Progenitor cell of endocrine pancreas (in vitro differentiated cells): ENCODE measurements around the gene SUCLG2. TPM values are rescaled to one million over a fixed set of nuclear protein-coding genes. Genes with fewer than 3 reads are reported as not detected.
"Not testable (repeated sequence)": the region's sequence is repeated elsewhere in the genome, so short reads cannot be mapped to it uniquely, and the experiment has no call there.

Experiments used
- DNase-seq: peaks from one replicate; pipeline ENCODE4 v3.0.0; 2021; ENCODE audit warnings: low spot score; ENCODE audit not compliant: unreplicated experiment
- H3K27ac Mint-ChIP-seq: 2 replicates; pipeline ENCODE4 v1.8.0; 2021; ENCODE audit warnings: mild to moderate bottlenecking, moderate library complexity, mixed read lengths
- H3K27me3 Mint-ChIP-seq: 2 replicates; pipeline ENCODE4 v1.8.0; 2021; ENCODE audit warnings: mixed read lengths
- H3K36me3 Mint-ChIP-seq: 2 replicates; pipeline ENCODE4 v1.8.0; 2022; ENCODE audit warnings: mixed read lengths; ENCODE audit not compliant: insufficient read depth
- H3K4me1 Mint-ChIP-seq: 2 replicates; pipeline ENCODE4 v1.8.0; 2021; ENCODE audit warnings: low read depth, mixed read lengths
- H3K4me3 Mint-ChIP-seq: 2 replicates; pipeline ENCODE4 v1.8.0; 2021; ENCODE audit warnings: low read depth, mild to moderate bottlenecking, moderate library complexity, mixed read lengths
- H3K9me3 Mint-ChIP-seq: 2 replicates; pipeline ENCODE4 v1.8.0; 2021; ENCODE audit warnings: low read depth, mixed read lengths
- total RNA-seq: library from RNA; stranded (reverse); gene quantifications from 2 replicates; pipeline ENCODE4 v1.2.1, GENCODE V29; 2021
- TF ChIP-seq, protein P1 (sequence below): fragments of 200-600 bp; sonication (generic); IDR thresholded peaks from one replicate; pipeline ENCODE4 v1.5.0; 2021; ENCODE audit warnings: antibody characterized with exemption, mild to moderate bottlenecking; ENCODE audit not compliant: unreplicated experiment

SUCLG2 gene
- total RNA-seq, 1 donor from 2014 or later, result 41.1 TPM

DNA sequence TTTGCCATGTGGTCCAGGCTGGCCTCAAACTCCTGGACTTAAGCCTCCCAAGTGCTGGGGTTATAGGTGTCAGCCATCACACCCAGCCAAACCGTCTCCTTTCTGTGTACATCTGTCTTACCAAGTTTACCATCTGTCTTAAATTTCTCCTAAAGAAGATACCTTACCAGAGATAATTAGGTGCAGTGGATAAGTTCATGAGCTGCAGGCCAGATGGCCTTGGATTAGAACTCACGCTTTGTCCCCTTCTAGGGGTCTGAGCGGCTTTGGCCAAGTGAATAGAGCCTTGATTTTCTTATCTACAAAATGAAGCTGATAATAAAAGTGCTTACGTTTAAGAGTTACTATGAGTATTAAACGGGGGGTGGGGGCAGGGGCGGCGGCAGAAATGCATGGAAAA lies 103.9 kb downstream of the SUCLG2 start:
- TF ChIP-seq, protein P1, sequence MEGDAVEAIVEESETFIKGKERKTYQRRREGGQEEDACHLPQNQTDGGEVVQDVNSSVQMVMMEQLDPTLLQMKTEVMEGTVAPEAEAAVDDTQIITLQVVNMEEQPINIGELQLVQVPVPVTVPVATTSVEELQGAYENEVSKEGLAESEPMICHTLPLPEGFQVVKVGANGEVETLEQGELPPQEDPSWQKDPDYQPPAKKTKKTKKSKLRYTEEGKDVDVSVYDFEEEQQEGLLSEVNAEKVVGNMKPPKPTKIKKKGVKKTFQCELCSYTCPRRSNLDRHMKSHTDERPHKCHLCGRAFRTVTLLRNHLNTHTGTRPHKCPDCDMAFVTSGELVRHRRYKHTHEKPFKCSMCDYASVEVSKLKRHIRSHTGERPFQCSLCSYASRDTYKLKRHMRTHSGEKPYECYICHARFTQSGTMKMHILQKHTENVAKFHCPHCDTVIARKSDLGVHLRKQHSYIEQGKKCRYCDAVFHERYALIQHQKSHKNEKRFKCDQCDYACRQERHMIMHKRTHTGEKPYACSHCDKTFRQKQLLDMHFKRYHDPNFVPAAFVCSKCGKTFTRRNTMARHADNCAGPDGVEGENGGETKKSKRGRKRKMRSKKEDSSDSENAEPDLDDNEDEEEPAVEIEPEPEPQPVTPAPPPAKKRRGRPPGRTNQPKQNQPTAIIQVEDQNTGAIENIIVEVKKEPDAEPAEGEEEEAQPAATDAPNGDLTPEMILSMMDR, result no peak
- Mint-ChIP-seq H3K27me3 (no peaks in the 10 kb centered on the region), H3K4me3 (no peak overlapping the region), H3K9me3 (no peaks in the 10 kb centered on the region), H3K27ac (no peak overlapping the region), H3K36me3 (no peaks in the 10 kb centered on the region), H3K4me1 (no peaks in the 10 kb centered on the region)
- DNase-seq, result no peak

DNA sequence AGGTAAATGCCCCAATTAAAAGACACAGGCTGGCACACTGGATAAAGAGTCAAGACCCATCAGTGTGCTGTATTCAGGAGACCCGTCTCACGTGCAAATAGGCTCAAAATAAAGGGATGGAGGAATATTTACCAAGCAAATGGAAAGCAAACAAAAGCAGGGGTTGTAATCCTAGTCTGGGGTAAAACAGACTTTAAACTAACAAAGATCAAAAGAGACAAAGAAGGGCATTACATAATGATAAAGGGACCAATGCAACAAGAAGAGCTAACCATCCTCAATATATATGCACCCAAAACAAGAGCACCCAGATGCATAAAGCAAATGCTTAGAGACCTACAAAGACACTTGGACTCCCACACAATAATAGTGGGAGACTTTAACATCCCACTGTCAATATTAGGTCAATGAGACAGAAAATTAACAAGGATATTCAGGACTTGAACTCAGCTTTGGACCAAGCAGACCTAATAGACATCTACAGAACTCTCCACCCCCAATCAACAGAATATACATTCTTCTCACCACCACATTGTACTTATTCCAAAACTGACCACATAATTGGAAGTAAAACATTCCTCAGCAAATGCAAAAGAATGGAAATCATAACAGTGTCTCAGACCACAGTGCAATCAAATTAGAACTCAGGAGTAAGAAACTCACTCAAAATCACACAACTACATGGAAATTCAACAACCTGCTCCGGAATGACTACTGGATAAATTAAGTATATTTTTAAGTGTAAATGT lies 111.7 kb downstream of the SUCLG2 start:
- H3K27me3 Mint-ChIP-seq, H3K36me3 Mint-ChIP-seq, DNase-seq, H3K4me3 Mint-ChIP-seq, H3K27ac Mint-ChIP-seq, H3K4me1 Mint-ChIP-seq: not testable (repeated sequence)
- peaks cover 22% of the 10 kb centered on the region for H3K9me3 Mint-ChIP-seq

DNA sequence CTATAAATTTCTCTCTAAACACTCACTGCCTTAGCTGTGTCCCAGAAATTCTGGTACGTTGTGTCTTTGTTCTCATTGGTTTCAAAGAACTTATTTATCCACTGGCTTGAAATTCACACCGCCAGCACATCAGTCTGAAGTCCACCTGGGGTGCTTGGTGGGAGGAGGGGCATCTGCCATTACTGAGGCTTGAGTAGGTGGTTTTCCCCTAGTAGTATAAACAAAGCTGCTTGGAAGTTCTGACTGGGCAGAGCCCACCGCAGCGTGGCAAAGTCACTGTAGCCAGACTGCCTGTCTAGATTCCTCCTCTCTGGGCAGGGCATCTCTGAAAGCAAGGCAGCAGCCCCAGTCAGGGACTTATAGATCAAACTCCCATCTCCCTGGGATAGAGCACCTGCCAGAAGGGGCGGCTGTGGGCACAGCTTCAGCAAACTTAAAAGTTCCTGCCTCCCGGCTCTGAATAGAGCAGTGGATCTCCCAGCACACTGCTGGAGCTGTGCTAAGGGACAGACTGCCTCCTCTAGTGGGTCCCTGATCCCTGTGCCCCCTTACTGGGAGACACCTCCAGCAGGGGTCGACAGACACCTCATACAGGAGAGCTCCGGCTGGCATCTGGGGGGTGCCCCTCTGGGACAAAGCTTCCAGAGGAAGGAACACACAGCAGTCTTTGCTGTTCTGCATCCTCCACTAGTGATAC lies 114.1 kb downstream of the SUCLG2 start:
- Mint-ChIP-seq H3K27me3 (no peaks in the 10 kb centered on the region), H3K27ac (no peak overlapping the region), H3K4me3 (no peak overlapping the region), H3K36me3 (peaks cover 9% of the 10 kb centered on the region), H3K4me1 (peaks cover 7% of the 10 kb centered on the region), H3K9me3 (peaks cover 24% of the 10 kb centered on the region)
- TF ChIP-seq, protein P1, result no peak
- DNase-seq, result no peak

DNA sequence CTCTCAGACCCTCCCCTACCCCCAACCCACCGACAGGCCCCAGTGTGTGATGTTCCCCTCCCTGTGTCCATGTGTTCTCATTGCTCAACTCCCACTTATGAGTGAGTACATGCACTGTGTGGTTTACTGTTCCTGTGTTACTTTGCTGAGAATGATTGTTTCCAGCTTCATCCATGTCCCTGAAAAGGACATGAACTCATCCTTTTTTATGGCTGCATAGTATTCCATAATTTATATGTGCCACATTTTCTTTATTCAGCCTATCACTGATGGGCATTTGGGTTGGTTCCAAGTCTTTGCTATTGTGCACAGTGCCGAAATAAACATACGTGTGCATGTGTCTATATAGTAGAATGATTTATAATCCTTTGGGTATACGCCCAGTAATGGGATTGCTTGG lies 117.2 kb downstream of the SUCLG2 start:
- not testable (repeated sequence) for H3K4me3 Mint-ChIP-seq, H3K27ac Mint-ChIP-seq, H3K27me3 Mint-ChIP-seq, H3K4me1 Mint-ChIP-seq, H3K36me3 Mint-ChIP-seq, DNase-seq
- peaks cover 16% of the 10 kb centered on the region for H3K9me3 Mint-ChIP-seq

DNA sequence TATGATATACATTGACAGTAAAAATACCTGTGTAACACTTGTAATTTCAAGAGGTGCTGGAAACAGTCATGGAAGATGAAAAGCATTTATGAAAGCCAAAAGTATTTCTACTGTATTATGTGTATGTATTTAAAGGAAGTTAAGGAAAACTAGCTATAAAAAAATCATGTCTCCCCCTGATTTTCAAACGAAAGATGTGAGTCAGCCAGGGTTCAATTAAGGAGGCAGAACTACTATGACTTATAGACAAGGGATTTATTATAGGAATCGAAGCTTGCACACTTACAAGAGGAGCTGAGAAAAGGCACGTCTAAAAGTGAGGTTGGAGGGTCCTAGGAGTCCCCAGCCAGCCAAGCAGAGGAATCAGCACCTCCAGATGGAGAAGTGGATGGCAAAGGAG lies 119.4 kb downstream of the SUCLG2 start:
- H3K36me3 Mint-ChIP-seq, result peaks cover 1% of the 10 kb centered on the region
- no peaks in the 10 kb centered on the region for H3K27me3 Mint-ChIP-seq
- H3K27ac Mint-ChIP-seq, result no peak overlapping the region
- H3K4me1 Mint-ChIP-seq, result peaks cover 8% of the 10 kb centered on the region
- TF ChIP-seq, protein P1, result no peak
- H3K4me3 Mint-ChIP-seq, result no peak overlapping the region
- H3K9me3 Mint-ChIP-seq, result peaks cover 12% of the 10 kb centered on the region
- no peak for DNase-seq

DNA sequence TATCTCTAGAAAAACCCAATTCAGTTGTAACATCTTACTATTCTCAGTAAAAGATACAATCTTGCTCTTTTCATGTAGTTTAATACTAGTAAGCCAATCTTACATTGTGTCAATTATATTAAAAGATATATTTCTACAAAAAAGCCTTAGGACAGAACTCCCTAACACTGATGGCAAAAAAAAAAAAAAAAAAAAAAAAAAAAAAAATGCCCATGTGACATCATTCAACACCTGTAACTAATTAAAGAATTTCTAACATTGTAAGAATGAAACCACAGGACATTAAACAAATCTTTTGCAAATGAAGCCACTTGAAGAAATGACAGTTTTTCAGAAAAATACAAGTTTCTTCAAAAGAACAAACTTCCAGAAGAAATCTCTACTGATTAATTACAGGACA lies 119.8 kb downstream of the SUCLG2 start:
- peaks cover 7% of the 10 kb centered on the region for H3K4me1 Mint-ChIP-seq
- DNase-seq, result no peak
- peaks cover 1% of the 10 kb centered on the region for H3K36me3 Mint-ChIP-seq
- peaks cover 12% of the 10 kb centered on the region for H3K9me3 Mint-ChIP-seq
- TF ChIP-seq, protein P1, result no peak
- H3K27me3 Mint-ChIP-seq, result no peaks in the 10 kb centered on the region
- no peak overlapping the region for H3K4me3 Mint-ChIP-seq
- H3K27ac Mint-ChIP-seq, result no peak overlapping the region
